NT2/D1 (cell line): Measurements from ENCODE around the gene SND1.

Experiments
- DNase-seq: peaks from one replicate; pipeline ENCODE4 v3.0.0-alpha.2; 2011; ENCODE audit warnings: low read depth, low spot score
- H3K27me3 ChIP-seq: 2 replicates; pipeline ENCODE4 v1.6.0; 2011; ENCODE audit warnings: mild to moderate bottlenecking; ENCODE audit not compliant: insufficient read length, insufficient read depth
- H3K36me3 ChIP-seq: 2 replicates; pipeline ENCODE4 v1.6.1; 2011; ENCODE audit warnings: mild to moderate bottlenecking, low read length, mixed read lengths; ENCODE audit not compliant: insufficient read depth, insufficient read length
- H3K4me1 ChIP-seq: 2 replicates; pipeline ENCODE4 v1.5.1; 2011; ENCODE audit not compliant: insufficient read depth, insufficient read length
- H3K4me3 ChIP-seq: 2 replicates; pipeline ENCODE4 v1.5.1; 2011; ENCODE audit warnings: low read depth; ENCODE audit not compliant: insufficient read length
- H3K9ac ChIP-seq: 2 replicates; pipeline ENCODE4 v1.6.0; 2011; ENCODE audit warnings: low read depth; ENCODE audit not compliant: insufficient read length
- H3K9me3 ChIP-seq: 2 replicates; pipeline ENCODE4 v1.5.1; 2011; ENCODE audit warnings: mild to moderate bottlenecking, low read length; ENCODE audit not compliant: insufficient read depth
- SUZ12 ChIP-seq: IDR thresholded peaks from 2 replicates; pipeline ENCODE4 v1.6.1; 2011; ENCODE audit not compliant: insufficient read length, insufficient read depth; ENCODE audit errors: extremely low read depth
- YY1 ChIP-seq: IDR thresholded peaks from 2 replicates; pipeline ENCODE4 v1.6.1; 2011; ENCODE audit not compliant: insufficient read length, insufficient read depth
- ZNF274 ChIP-seq: IDR thresholded peaks from 2 replicates; pipeline ENCODE4 v1.6.1; 2011; ENCODE audit warnings: mild to moderate bottlenecking, low read depth, low read length

Gene SND1

DNA sequence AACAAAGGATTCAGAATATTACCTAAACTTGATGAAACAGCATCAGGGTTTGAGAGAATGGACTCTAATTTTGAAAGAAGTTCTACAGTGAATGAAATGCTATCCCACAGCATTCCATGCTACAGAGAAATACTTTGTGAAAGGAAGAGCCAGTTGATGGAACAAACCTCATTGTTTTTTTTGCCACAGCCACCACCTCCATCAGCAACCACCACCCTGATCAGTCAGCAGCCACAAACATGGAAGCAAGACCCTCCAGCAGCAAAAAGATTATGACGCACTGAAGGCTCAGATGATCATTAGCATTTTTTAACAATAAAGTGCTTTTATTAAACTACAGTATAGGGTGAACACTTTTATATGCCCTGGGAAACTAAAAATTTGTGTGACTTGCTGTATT is 280.5 kb downstream of the SND1 start:
- Histone ChIP-seq H3K9me3 (0 out of 2 replicates have a peak, but pooled peaks cover 6% of the 10 kb centered on the region), H3K27me3 (no peaks in the 10 kb centered on the region), H3K4me1 (no peaks in the 10 kb centered on the region), H3K9ac (no peak overlapping the region), H3K4me3 (no peak overlapping the region), H3K36me3 (peaks cover 27% of the 10 kb centered on the region)
- DNase-seq = no peak
- no peak for TF ChIP-seq SUZ12
- TF ChIP-seq YY1 = no peak
- no peak for TF ChIP-seq ZNF274

DNA sequence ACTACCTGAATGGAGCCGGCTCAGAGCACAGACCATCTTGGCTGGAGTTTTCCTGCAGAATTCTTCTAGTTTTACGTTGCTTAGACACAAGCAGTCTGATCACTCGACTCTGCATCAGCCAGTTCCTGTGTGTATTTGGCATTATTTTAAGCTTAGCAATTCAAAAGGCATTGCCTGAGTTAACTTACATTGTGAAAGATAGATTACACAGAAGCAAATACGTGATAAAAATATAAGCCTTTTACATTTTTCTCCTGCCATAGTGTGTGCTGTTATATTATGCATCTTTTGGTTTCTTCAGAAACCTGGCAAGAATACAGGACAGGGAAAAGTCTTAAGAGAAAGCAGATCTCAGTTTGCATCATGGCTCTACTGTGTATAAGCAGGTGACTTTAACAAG is 281.2 kb downstream of the SND1 start:
- Histone ChIP-seq H3K4me1 (no peaks in the 10 kb centered on the region), H3K36me3 (peaks cover 27% of the 10 kb centered on the region), H3K4me3 (no peak overlapping the region), H3K27me3 (no peaks in the 10 kb centered on the region), H3K9ac (no peak overlapping the region), H3K9me3 (0 out of 2 replicates have a peak, but pooled peaks cover 6% of the 10 kb centered on the region)
- TF ChIP-seq YY1 (no peak), ZNF274 (no peak), SUZ12 (no peak)
- no peak for DNase-seq

DNA sequence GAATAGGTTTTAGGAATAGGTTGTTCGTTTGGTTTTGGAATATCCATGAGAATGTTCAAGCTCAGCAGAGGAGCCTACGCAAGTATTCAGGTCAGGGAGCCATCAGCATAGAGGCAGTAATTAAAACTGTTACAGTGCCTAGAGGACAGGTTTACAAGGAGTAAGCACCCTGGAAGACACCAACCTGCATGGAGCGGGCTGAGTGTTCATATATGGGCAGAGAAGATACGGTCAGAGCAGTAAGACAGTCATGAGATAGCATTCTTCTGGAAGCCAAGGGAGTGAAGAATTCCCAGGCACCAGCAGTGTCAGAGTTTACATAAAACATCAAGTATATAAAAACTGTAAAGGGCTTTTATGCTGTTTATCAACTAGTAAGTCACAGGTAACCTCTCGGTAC is 282.7 kb downstream of the SND1 start:
- H3K4me1 ChIP-seq = no peaks in the 10 kb centered on the region
- 0 out of 2 replicates have a peak, but pooled peaks cover 6% of the 10 kb centered on the region for H3K9me3 ChIP-seq
- no peak overlapping the region for H3K4me3 ChIP-seq
- peaks cover 22% of the 10 kb centered on the region for H3K36me3 ChIP-seq
- no peaks in the 10 kb centered on the region for H3K27me3 ChIP-seq
- DNase-seq = no peak
- TF ChIP-seq SUZ12 = no peak
- no peak for TF ChIP-seq ZNF274
- no peak for TF ChIP-seq YY1
- H3K9ac ChIP-seq = no peak overlapping the region

DNA sequence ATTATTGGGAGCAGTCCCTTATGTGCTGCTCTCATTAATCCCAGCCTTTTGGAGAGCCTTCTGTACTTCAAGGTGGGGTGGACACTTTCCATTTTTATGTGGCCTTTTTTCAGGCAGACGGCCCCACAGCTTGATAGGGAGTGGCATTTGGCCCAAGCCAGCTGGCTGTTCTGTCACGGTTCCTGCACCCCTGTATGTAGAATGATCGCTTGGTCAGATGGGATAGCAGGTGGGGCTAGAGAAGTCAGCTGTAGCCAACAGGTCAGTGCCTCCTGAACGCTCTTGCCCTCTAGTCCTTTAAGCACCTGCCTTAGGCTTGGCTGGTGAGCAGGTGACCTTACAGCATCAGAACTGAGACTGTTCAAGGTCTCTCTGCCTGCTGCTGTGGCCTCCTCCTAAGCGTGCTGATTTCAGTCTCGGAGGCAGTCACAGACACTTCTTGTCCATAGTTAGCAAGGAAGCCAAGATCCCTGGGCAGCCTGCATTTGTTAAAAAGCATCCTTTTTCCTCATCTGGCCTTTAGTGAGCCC is 283.9 kb downstream of the SND1 start:
- DNase-seq = no peak
- H3K9me3 ChIP-seq = 0 out of 2 replicates have a peak, but pooled peaks cover 6% of the 10 kb centered on the region
- no peak overlapping the region for H3K9ac ChIP-seq
- TF ChIP-seq SUZ12 (no peak), ZNF274 (no peak), YY1 (no peak)
- H3K4me1 ChIP-seq = no peaks in the 10 kb centered on the region
- no peaks in the 10 kb centered on the region for H3K27me3 ChIP-seq
- no peak overlapping the region for H3K4me3 ChIP-seq
- H3K36me3 ChIP-seq = peaks cover 17% of the 10 kb centered on the region

DNA sequence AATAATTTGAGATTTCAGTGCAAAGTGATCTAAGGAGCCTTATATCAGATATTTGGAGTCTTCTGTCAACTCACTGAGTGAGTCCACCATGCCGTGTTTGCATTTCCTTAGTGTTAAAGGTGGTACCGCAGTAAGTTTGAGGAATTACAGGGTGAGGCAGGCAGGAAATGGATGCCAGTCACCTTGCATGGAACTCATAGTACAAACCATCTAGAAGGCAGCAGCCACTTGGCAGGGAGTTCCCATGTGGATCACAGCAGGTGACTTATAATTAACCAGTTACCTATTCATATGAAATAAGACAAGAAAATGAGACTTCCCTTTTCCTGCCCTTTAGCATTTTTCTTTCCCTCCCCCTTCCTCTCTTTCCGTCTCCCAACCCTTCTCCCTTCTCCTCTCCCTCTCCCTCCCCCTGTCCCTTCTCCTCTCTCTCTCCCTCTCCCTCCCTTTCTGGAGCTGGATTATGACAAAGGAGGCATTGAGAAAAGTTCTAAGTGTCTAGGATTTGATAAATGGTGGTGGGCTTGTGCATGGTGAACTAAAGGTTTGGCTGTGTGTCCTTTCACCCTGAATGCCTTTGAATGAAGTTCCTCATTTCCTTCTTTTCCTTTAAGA is 285.2 kb downstream of the SND1 start:
- TF ChIP-seq YY1 = no peak
- no peak for TF ChIP-seq SUZ12
- no peak for TF ChIP-seq ZNF274
- Histone ChIP-seq H3K27me3 (no peaks in the 10 kb centered on the region), H3K9me3 (no peaks in the 10 kb centered on the region), H3K4me1 (no peaks in the 10 kb centered on the region), H3K36me3 (peaks cover 17% of the 10 kb centered on the region), H3K9ac (no peak overlapping the region), H3K4me3 (no peak overlapping the region)
- no peak for DNase-seq

DNA sequence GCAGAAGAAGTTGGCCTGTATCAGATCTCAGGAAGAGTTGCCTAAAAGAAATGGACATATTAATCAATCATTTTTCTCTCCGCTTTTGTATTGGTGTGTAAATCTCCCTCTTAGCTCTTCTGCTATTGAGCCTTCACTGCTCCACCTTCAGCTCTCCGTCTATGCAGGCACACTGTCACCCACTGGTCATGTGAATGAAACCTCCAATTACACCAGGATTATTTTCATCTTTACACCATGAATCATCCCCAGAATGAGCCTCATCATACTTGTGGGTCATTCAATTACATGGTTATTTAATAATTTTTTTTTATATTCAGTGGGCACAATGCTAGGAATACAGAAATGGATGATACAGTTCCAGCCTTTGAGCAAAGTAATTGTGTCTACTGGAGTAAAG is 286.6 kb downstream of the SND1 start:
- Histone ChIP-seq H3K36me3 (peaks cover 25% of the 10 kb centered on the region), H3K9me3 (no peaks in the 10 kb centered on the region), H3K9ac (no peak overlapping the region), H3K4me1 (no peaks in the 10 kb centered on the region), H3K4me3 (no peak overlapping the region), H3K27me3 (no peaks in the 10 kb centered on the region)
- DNase-seq = no peak
- no peak for TF ChIP-seq SUZ12
- TF ChIP-seq ZNF274 = no peak
- TF ChIP-seq YY1 = no peak

DNA sequence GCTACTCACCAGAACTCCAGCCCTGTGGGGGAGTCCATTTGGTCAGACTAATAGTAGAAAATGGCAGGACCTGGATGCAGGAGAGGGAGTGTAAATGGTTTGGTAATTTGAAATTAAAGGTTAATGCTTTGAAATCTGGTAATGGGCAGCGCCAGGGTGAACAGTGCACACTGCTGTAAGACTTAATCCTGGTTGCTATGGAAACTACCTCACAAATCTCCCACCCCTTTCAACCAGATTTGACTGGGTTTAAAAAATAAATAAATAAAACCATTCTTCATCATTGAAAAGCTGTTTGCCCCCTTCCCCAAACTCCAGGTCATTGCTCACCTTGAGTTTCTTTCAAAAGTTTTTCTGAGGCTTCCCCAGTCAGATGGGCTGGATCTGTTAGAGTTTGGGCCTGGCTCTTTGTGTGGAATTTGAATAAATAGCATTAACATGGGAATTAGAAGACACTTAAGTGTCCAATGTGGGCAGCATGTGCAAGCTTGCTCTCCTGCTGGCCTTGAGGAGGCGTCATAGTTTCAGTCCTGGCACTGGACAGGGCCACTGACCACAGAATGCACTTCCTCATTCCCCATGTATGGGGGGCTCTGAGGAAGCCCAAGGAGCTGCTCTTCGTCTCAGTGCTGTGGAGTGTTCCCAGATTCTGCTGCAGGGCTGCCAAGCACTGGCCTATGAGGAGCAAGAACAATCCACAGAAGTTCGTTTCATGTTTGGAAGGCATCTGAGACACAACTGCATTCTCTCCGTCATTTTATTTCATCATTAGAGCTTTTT is 288.6 kb downstream of the SND1 start:
- DNase-seq = no peak
- H3K27me3 ChIP-seq = no peaks in the 10 kb centered on the region
- TF ChIP-seq SUZ12 (no peak), YY1 (no peak), ZNF274 (no peak)
- H3K9ac ChIP-seq = no peak overlapping the region
- no peaks in the 10 kb centered on the region for H3K9me3 ChIP-seq
- H3K4me1 ChIP-seq = no peaks in the 10 kb centered on the region
- H3K4me3 ChIP-seq = no peak overlapping the region
- H3K36me3 ChIP-seq = peaks cover 33% of the 10 kb centered on the region
